COR-L47 (cell line): ENCODE data around the gene PUM1.

Experiments used
- DNase-seq: peaks from one replicate; lab custom pipeline; 2025; lab: John Stamatoyannopoulos, UW

PUM1 gene

GRCh38 chr1:30929135-30929889 is 136.2 kb downstream of the PUM1 start:
- DNase-seq, result no peak

- no peak for DNase-seq
These were observed 136.8 kb downstream of the PUM1 start for GRCh38 chr1:30928789-30929134.

DNA sequence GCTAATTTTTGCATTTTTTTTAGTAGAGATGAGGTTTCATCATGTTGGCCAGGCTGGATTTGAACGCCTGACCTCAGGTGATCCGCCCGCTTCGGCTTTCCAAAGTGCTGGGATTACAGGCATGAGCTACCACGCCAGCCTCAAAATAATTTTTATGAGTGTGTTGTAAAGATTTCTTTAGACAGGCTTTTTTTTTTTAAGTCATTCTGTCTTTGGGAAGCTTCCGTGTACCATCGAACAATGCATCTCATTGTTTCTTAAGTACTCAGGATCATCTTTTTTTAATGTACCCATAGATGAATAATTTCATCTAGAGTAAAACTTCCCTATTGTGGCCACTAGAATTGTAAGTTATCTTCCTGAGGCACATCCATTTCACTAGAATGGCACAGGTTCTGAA is 137.3 kb downstream of the PUM1 start:
- no peak for DNase-seq

GRCh38 chr1:30927448-30927847 is 138.1 kb downstream of the PUM1 start:
- DNase-seq, result no peak

GRCh38 chr1:30923597-30923996 is 141.9 kb downstream of the PUM1 start:
- no peak for DNase-seq

- no peak for DNase-seq
These were observed 144.7 kb downstream of the PUM1 start for GRCh38 chr1:30920827-30921226.

DNA sequence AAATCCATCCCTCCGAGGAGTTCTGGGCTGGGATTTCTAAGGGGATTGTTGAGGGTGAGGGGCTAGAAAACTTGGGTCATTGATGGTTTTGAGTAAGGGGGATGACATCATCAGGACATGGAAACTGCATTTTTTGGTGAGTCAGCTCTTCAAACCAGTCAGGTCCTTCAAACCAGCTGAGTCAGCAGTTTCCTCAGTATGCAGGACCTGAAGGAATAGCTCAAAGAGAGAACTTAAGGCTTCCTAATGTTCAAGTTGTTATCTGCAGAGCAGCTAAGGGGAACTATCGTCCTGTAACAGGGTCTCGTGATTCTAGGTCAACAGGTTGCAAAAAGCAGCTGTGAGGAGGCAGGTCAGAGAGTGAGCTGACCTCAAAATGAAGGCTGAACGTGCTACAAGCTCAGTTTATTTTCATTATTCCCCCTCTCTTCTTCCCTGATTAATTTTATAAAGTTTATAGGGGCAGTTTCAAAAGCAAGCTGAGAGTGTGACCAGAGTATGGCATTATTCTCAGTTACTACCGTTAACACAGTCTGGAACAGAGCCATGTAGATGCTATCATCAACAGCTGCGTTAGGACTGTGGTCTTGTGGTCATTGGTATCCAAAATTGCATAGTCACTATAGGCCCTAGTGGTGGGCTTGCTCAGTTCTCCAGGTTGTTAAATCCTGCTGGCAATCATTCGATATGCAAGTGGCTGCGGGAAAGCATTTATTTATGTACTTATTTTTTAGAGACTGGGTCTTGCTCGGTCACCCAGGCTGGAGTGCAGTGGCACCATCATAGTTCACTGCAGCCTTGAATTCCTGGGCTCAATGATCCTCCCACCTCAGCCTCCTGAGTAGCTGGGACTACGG is 146.3 kb downstream of the PUM1 start:
- DNase-seq, result no peak

DNA sequence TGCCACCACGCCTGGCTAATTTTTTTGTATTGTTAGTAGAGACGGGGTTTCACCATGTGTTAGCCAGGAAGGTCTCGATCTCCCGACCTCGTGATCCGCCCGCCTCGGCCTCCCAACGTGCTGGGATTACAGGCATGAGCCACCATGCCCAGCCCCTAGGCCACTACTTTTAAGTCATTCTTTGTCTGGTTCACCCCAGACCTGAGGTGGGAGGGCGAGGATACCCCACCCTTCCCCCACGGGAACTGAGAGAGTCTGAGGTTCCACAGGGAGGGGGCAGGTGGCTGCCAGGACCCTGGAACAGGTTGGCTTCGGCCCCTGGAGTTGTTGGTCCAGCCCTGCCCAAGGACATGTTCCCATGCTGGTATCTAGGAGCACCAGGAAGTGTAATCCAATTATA is 149.2 kb downstream of the PUM1 start:
- DNase-seq, result no peak

GRCh38 chr1:30915491-30916230 is 149.9 kb downstream of the PUM1 start:
- DNase-seq, result no peak

- no peak for DNase-seq
These were observed 150.6 kb downstream of the PUM1 start for GRCh38 chr1:30914931-30915330.

DNA sequence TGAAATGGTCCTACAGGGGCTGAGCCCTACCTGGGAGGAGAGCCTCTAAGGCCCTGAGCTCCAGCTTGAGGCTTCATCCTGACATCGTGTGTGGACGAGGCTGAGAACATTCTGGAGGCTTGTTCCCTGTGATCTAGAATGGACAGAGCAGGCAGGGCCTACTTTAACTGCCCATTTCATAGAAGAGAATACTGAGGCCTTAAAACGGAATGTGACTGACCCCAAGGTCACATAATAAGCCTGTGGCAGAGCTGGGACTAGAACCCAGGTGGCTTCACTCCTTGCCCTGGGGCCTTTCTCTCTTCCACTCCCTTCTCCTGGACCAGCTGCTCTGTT is 151.0 kb downstream of the PUM1 start:
- DNase-seq, result no peak

DNA sequence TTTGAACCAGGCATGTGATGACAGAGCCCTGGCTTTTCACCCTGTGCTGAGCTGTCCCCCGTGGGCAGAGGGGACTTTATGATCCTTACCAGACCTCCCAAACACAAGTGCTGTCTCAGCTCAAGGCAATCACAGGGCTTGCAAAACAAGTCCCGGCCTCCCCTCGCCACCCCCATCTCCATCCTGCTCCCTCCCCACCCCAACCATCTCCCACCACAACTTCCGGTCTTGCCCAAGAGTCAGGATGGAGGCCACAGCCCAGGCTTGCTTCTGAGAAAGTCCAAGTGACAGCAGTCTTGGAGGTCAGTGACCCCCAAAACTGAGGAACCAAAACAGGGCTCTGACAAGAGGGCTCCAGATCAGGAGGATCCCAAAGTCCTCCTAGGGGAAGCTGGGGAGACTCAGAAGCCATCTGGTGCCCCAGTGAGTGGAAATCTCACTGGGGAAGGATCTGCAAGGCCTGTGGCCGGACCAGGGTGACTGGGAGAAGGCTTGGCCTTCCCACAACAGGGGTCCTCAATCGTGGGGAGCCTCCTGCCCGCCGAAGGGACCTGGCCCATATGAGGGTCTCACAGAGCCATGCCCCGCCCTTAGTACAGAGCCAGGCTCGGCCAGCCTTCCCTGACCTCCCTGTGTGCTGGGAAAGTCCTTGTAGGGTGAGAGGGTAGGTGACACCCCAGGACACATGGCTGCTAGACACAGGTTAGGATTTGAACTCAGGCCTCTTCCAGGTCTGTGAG is 152.4 kb downstream of the PUM1 start:
- DNase-seq, result no peak

DNA sequence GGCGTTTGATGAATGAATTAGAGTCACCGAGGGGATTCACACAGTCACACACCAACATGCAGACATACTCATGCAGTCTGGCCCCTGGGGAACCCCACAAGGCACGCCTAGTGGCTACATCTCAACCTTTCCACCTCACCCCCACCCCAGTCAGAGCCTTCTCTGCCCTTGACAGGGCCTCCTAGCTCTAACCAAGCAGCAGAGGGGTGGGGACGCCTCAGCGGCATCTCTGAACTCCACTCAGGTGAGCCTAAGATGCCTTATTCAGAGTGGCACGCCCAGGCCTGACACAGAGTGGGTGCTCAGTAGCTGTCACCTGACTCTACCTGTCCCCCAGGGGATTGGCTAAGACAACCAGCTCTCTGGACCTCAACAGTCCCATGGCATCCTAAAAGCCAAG is 153.3 kb downstream of the PUM1 start:
- DNase-seq, result no peak

GRCh38 chr1:30911059-30911954 is 154.2 kb downstream of the PUM1 start:
- peak; percentile 84 for DNase-seq

- DNase-seq, result no peak
These were observed 156.0 kb downstream of the PUM1 start for GRCh38 chr1:30909365-30910068.

DNA sequence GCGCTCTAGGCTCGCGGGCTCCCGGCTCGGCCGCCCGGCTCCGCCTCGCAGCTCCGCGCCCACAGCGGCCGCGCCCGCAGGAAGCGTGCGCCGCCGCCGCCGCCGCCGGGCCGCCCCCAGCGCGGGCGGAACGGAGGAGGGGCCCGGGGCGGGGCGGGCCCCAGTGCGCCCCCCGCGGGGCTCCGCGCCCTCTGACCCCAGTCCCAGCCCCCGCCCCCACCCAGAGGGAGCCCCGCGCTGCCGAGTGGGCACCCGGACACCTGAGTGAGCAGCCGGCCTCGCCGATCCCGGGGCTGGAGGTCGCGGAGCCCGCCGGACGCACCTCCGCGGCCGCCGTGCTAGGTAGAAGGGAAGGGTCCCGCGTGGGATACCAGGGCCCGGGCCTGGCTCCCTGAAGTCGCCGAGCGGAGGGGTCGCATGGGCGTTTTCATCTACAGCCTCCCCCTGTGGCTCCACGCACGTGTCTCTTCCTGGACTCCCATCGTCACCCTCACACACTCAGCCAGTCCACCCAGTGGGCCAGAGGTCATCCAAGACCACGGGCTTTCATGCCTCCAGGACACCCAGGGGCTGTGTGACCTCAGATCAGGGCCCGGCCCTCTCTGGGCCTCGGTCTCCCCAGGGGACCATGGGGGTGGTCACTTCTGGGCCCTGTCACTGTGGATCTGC is 156.7 kb downstream of the PUM1 start, which contains the start of gene SDC3:
SDC3 (minus strand) TSS at position 63 of the 669 bp plus-strand sequence. CDS start 172 bp downstream, outside the sequence.
- no peak for DNase-seq

DNA sequence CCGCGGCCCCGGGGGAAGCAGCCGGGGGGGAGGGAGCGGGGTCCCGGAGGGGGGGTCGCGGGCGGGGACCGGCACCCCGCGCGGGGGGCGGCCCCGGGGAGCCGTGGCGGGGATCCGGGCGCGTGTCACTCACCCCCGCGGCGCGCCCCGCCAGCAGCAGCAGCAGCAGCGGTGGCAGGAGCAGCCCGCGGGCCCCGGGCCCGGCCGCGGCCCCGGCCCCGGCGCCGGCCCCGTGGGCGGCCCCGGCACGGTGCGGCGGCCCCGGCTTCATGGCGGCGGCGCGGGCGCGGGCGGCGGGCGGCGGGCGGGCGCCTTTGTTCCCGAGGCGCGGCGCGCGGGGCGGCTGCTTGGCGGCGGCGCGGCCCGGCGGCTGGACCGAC is 157.2 kb downstream of the PUM1 start:
- no peak for DNase-seq

DNA sequence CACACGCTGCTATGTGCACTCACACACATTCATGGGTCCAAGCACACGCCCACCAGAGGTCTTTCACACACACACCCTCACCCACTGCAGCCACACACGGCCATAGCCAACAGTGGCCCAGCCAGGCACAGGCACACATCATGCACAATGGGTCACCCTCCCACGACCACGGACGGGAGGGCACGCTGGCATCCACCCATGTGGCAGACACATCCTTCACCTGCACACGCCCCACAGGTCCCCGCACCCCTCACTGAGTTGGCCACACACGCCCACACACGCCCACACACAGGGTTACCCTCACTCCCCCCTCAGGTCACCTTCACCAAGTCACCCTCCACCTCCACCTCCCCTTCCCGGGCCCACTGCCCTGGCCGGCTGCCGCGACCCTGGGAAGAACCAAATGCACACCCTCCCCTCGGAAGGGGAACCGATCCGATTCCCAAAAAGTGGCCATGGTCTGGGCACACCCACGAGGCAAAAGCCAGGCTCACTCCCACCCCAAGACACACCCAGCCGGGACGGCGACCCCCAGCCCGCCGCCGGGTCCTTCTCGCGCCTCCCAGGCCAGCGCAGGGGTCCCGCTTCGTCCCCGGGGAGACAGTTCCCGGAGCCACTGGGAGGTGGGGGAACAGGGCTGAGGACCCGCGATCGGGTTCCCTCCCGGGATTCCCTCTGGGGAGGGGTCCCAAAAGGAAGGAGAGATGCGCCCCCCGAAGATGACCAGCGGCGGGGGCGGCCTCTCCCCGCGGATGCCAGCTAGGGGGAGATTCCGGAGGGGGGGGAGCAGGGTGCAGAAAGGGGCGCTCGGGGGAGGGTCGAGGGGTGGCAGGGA is 157.8 kb downstream of the PUM1 start:
- DNase-seq, result no peak
